Nephron (organoid): ENCODE data around the gene SMAD3.
"Not testable (repeated sequence)": the region's sequence is repeated elsewhere in the genome, so short reads cannot be mapped to it uniquely, and the experiment has no call there.

Source experiments
- H3K27ac Mint-ChIP-seq, 3 experiments: 2 replicates each; pipeline ENCODE4 v1.8.0; 2020; ENCODE audit warnings: mixed read lengths in 3 of 3, mild to moderate bottlenecking in 2 of 3, moderate library complexity in 1 of 3
- H3K27me3 Mint-ChIP-seq: 2 replicates; pipeline ENCODE4 v1.8.0; 2021; ENCODE audit warnings: low read depth, mild to moderate bottlenecking, moderate library complexity, mixed read lengths
- H3K36me3 Mint-ChIP-seq: 2 replicates; pipeline ENCODE4 v1.8.0; 2020; ENCODE audit warnings: low read depth, mixed read lengths
- H3K4me1 Mint-ChIP-seq: 2 replicates; pipeline ENCODE4 v1.8.0; 2020; ENCODE audit warnings: mixed read lengths
- H3K4me3 Mint-ChIP-seq, 3 experiments: 2 replicates each; pipeline ENCODE4 v1.8.0; 2020; ENCODE audit warnings: mild to moderate bottlenecking in 3 of 3, mixed read lengths in 3 of 3, moderate library complexity in 2 of 3
- H3K9me3 Mint-ChIP-seq: 2 replicates; pipeline ENCODE4 v1.8.0; 2020; ENCODE audit warnings: mixed read lengths
- CTCF ChIP-seq, 3 experiments: fragments of 200-600 bp; sonication (generic); IDR thresholded peaks; one replicate each; pipeline ENCODE4 v1.5.0; 2021; ENCODE audit warnings: antibody characterized with exemption in 3 of 3; ENCODE audit not compliant: unreplicated experiment in 3 of 3

The SMAD3 gene

GRCh38 chr15:67072958-67073357, 7.6 kb downstream of the SMAD3 start:
- Mint-ChIP-seq H3K4me1 (peaks cover 78% of the 10 kb centered on the region), H3K27me3 (no peaks in the 10 kb centered on the region), H3K36me3 (peaks cover 32% of the 10 kb centered on the region), H3K4me3 (peak overlapping the region in 1 of 3 experiments; percentile 38), H3K27ac (peak overlapping the region in 1 of 3 experiments; percentile 15), H3K9me3 (no peaks in the 10 kb centered on the region)
- no peak for TF ChIP-seq CTCF (IDR thresholded peaks at IDR 0.05; ENCODE audit: unreplicated experiment in 3 of 3)

DNA sequence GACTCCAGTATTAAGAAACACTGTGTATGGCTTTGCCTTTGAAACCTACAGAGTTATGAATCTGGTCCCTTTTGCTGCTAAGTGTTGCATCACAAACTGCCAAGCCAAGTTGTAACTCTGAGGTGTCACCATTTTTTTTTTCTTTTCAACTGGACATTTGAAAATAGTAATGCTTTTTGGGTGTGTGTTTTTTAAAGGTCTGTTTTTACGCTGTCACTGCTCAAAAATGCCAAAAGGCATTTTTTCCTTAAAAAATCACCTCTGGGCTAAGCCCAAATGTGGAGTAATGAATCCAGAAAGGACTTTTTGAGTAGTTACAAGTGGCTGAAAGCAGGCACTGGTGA, 9.5 kb downstream of the SMAD3 start:
- Mint-ChIP-seq H3K4me1 (peaks cover 75% of the 10 kb centered on the region), H3K4me3 (no peak overlapping the region), H3K36me3 (peaks cover 38% of the 10 kb centered on the region), H3K27me3 (no peaks in the 10 kb centered on the region), H3K9me3 (no peaks in the 10 kb centered on the region), H3K27ac (no peak overlapping the region)
- no peak for TF ChIP-seq CTCF (IDR thresholded peaks at IDR 0.05; ENCODE audit: unreplicated experiment in 3 of 3)

GRCh38 chr15:67075555-67076135, 10.2 kb downstream of the SMAD3 start:
- H3K27me3 Mint-ChIP-seq, H3K4me3 Mint-ChIP-seq, H3K9me3 Mint-ChIP-seq: not testable (repeated sequence)
- Mint-ChIP-seq H3K27ac (peak overlapping the region in 2 of 3 experiments; percentile 44 to 51), H3K4me1 (peaks cover 76% of the 10 kb centered on the region), H3K36me3 (peaks cover 38% of the 10 kb centered on the region)

GRCh38 chr15:67076147-67076843, 10.9 kb downstream of the SMAD3 start:
- Mint-ChIP-seq H3K9me3 (no peaks in the 10 kb centered on the region), H3K4me3 (no peak overlapping the region), H3K27ac (peak overlapping the region in 2 of 3 experiments; percentile 44 to 52), H3K27me3 (no peaks in the 10 kb centered on the region), H3K36me3 (peaks cover 39% of the 10 kb centered on the region), H3K4me1 (peaks cover 76% of the 10 kb centered on the region)
- no peak for TF ChIP-seq CTCF (IDR thresholded peaks at IDR 0.05; ENCODE audit: unreplicated experiment in 3 of 3)

- Mint-ChIP-seq H3K4me1 (peaks cover 81% of the 10 kb centered on the region), H3K27me3 (no peaks in the 10 kb centered on the region), H3K36me3 (peaks cover 42% of the 10 kb centered on the region), H3K9me3 (no peaks in the 10 kb centered on the region), H3K27ac (peak overlapping the region; percentile 29 to 34 (median 31)), H3K4me3 (no peak overlapping the region)
- TF ChIP-seq CTCF (IDR thresholded peaks at IDR 0.05; ENCODE audit: unreplicated experiment in 3 of 3) = no peak
Observed at GRCh38 chr15:67077641-67078215, 12.3 kb downstream of the SMAD3 start.

GRCh38 chr15:67079361-67079760, 14.0 kb downstream of the SMAD3 start:
- Mint-ChIP-seq H3K36me3 (peaks cover 45% of the 10 kb centered on the region), H3K27ac (peak overlapping the region in 2 of 3 experiments; percentile 81 to 82), H3K4me3 (no peak overlapping the region), H3K27me3 (peaks cover 4% of the 10 kb centered on the region), H3K4me1 (peaks cover 84% of the 10 kb centered on the region), H3K9me3 (no peaks in the 10 kb centered on the region)
- TF ChIP-seq CTCF (IDR thresholded peaks at IDR 0.05; ENCODE audit: unreplicated experiment in 3 of 3) = no peak
